KMS-11 (cell line): ENCODE results near the gene VAPB.

Experiments used
- H2AFZ ChIP-seq: fragments of 200-600 bp; sonication (generic); 2 replicates; pipeline ENCODE4 v1.6.1; 2016; ENCODE audit warnings: antibody characterized with exemption, mixed run types, low read depth
- H3K27ac ChIP-seq: fragments of 200-600 bp; sonication (generic); 2 replicates; pipeline ENCODE4 v1.6.1; 2016; ENCODE audit warnings: mild to moderate bottlenecking, mixed run types
- H3K27me3 ChIP-seq: fragments of 200-600 bp; sonication (generic); 2 replicates; pipeline ENCODE4 v1.6.1; 2017; ENCODE audit warnings: mild to moderate bottlenecking, low read depth, mixed run types, moderate library complexity; ENCODE audit not compliant: insufficient read depth
- H3K36me3 ChIP-seq: fragments of 200-600 bp; sonication (generic); 2 replicates; pipeline ENCODE4 v1.6.1; 2017; ENCODE audit warnings: mild to moderate bottlenecking, mixed run types; ENCODE audit not compliant: insufficient read depth
- H3K4me1 ChIP-seq: fragments of 200-600 bp; sonication (generic); 2 replicates; pipeline ENCODE4 v1.6.1; 2016; ENCODE audit warnings: mild to moderate bottlenecking, low read depth, mixed run types; ENCODE audit not compliant: poor library complexity, severe bottlenecking
- H3K4me2 ChIP-seq: fragments of 200-600 bp; sonication (generic); 2 replicates; pipeline ENCODE4 v1.7.0; 2016; ENCODE audit warnings: mild to moderate bottlenecking, mixed run types
- H3K4me3 ChIP-seq: fragments of 200-600 bp; sonication (generic); IDR thresholded peaks from 2 replicates; pipeline ENCODE4 v1.6.1; 2017; ENCODE audit warnings: low read depth, low read length, mixed read lengths; ENCODE audit not compliant: insufficient read depth
- H3K79me2 ChIP-seq: fragments of 200-600 bp; sonication (generic); 2 replicates; pipeline ENCODE4 v1.6.1; 2016; ENCODE audit warnings: low read depth, mixed run types; ENCODE audit not compliant: insufficient read depth
- H3K9ac ChIP-seq: fragments of 200-600 bp; sonication (generic); 2 replicates; pipeline ENCODE4 v1.6.1; 2016; ENCODE audit warnings: mild to moderate bottlenecking, mixed run types
- H4K20me1 ChIP-seq: fragments of 200-600 bp; sonication (generic); 2 replicates; pipeline ENCODE4 v1.6.1; 2016; ENCODE audit warnings: mild to moderate bottlenecking, mixed run types; ENCODE audit not compliant: insufficient read depth
- CTCF ChIP-seq: fragments of 200-600 bp; sonication (generic); conservative IDR thresholded peaks from 2 replicates; pipeline ENCODE4 v1.6.1; 2017; ENCODE audit warnings: low read depth, mild to moderate bottlenecking, antibody characterized with exemption, low read length, moderate library complexity, mixed read lengths

VAPB gene

GRCh38 chr20:58471193-58472164, 82.5 kb downstream of the VAPB start:
- H3K9ac ChIP-seq = no peak overlapping the region
- H3K79me2 ChIP-seq = no peaks in the 10 kb centered on the region
- no peak overlapping the region for H3K27ac ChIP-seq
- no peaks in the 10 kb centered on the region for H3K36me3 ChIP-seq
- H3K4me3 ChIP-seq = no peak overlapping the region
- H4K20me1 ChIP-seq = no peaks in the 10 kb centered on the region
- H2AFZ ChIP-seq = no peak overlapping the region
- no peak for TF ChIP-seq CTCF
- no peaks in the 10 kb centered on the region for H3K4me1 ChIP-seq
- no peaks in the 10 kb centered on the region for H3K27me3 ChIP-seq
- H3K4me2 ChIP-seq = no peak overlapping the region

GRCh38 chr20:58472273-58473018, 83.4 kb downstream of the VAPB start:
- no peaks in the 10 kb centered on the region for H4K20me1 ChIP-seq
- TF ChIP-seq CTCF = no peak
- H3K9ac ChIP-seq = no peak overlapping the region
- H3K79me2 ChIP-seq = no peaks in the 10 kb centered on the region
- no peaks in the 10 kb centered on the region for H3K4me1 ChIP-seq
- no peak overlapping the region for H2AFZ ChIP-seq
- H3K27me3 ChIP-seq = no peaks in the 10 kb centered on the region
- no peak overlapping the region for H3K4me2 ChIP-seq
- H3K4me3 ChIP-seq = no peak overlapping the region
- H3K27ac ChIP-seq = no peak overlapping the region
- no peaks in the 10 kb centered on the region for H3K36me3 ChIP-seq

GRCh38 chr20:58473453-58474425, 84.7 kb downstream of the VAPB start:
- Histone ChIP-seq H3K27ac (no peak overlapping the region), H3K27me3 (no peaks in the 10 kb centered on the region), H3K4me1 (no peaks in the 10 kb centered on the region), H3K4me2 (no peak overlapping the region), H2AFZ (no peak overlapping the region), H3K4me3 (no peak overlapping the region), H3K9ac (no peak overlapping the region), H3K36me3 (no peaks in the 10 kb centered on the region), H4K20me1 (no peaks in the 10 kb centered on the region), H3K79me2 (no peaks in the 10 kb centered on the region)
- TF ChIP-seq CTCF = no peak

GRCh38 chr20:58475466-58475865, 86.4 kb downstream of the VAPB start:
- H3K79me2 ChIP-seq = no peaks in the 10 kb centered on the region
- no peak overlapping the region for H2AFZ ChIP-seq
- H4K20me1 ChIP-seq = no peaks in the 10 kb centered on the region
- H3K9ac ChIP-seq = no peak overlapping the region
- no peak overlapping the region for H3K4me3 ChIP-seq
- no peaks in the 10 kb centered on the region for H3K4me1 ChIP-seq
- no peak for TF ChIP-seq CTCF
- H3K4me2 ChIP-seq = no peak overlapping the region
- H3K36me3 ChIP-seq = no peaks in the 10 kb centered on the region
- no peaks in the 10 kb centered on the region for H3K27me3 ChIP-seq
- no peak overlapping the region for H3K27ac ChIP-seq
